Measurements from ENCODE around the gene EGFR.

Gene EGFR

GRCh38 chr7:55070854-55071253 is 52.0 kb downstream of the EGFR start:
- Histone ChIP-seq H3K9me3 (no peaks in the 10 kb centered on the region; the same call in 1 of the 2 replicates), H3K4me3 (ENCODE audit: low read depth, low read length) (no peak overlapping the region), H3K4me1 (peaks cover 46% of the 10 kb centered on the region), H3K27me3 (no peaks in the 10 kb centered on the region), H3K36me3 (peaks cover 61% of the 10 kb centered on the region)
- no peak for DNase-seq
- TF ChIP-seq CTCF (IDR thresholded peaks at IDR 0.05; ENCODE audit: low read depth, low read length), result no peak

DNA sequence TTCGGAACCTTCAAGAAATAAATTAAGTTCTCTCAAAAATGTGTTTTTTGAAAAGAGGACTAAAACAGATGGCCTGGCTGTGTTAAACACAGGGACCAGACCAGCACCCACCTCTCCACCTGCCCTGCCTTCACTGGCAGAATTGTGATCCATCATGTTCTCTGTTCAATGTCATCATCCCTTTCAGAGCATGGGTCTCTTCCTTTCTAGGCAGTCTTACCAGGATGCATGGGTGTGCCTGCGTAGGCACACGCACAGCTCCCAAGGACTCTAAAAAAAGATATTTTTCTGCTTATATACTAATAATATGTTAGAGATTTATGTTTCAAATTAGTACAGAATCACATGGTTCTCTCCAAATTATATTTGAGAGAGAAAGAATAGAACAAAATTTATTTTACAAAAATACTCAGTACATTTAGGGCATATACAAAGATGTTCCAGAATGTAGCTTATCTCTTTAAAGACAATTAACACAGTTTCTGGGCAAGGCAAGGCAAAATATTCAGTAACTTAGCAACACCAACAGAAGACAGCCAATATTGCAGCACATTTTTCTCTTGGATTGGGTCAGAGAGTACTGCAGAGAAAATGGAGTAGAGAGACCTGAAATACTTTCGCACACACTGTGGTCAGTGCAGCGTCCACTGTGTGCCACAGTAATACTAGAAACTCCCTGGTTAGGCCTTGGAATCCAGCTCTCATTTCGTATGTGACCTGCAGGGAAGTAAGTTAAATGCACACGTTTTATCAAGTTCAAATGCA is 52.8 kb downstream of the EGFR start:
- TF ChIP-seq CTCF (IDR thresholded peaks at IDR 0.05; ENCODE audit: low read depth, low read length), result no peak
- Histone ChIP-seq H3K4me1 (peaks cover 52% of the 10 kb centered on the region), H3K36me3 (peaks cover 54% of the 10 kb centered on the region), H3K9me3 (no peaks in the 10 kb centered on the region; the same call in 1 of the 2 replicates), H3K4me3 (ENCODE audit: low read depth, low read length) (no peak overlapping the region), H3K27me3 (no peaks in the 10 kb centered on the region)
- DNase-seq, result no peak

DNA sequence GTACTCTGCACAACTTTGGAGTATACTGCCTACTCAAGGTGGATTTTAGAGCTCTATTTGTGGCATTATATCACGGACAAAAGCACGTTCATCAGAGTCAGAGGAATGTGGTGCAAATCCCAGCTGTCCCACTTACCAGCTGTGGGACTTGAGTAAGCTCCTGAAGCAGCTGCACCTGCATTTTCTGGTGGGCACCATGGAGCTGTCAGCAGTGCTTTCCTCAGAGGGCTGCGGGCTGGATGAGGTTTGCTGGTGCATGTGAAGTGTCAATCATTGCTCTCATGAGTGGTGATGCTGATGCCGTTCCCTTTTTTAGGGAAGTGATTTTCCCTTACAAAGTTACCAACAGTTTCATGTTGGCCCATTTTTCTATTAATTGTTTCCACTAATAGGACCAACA is 53.4 kb downstream of the EGFR start:
- no peak overlapping the region for H3K4me3 ChIP-seq (ENCODE audit: low read depth, low read length)
- no peak for TF ChIP-seq CTCF (IDR thresholded peaks at IDR 0.05; ENCODE audit: low read depth, low read length)
- peaks cover 47% of the 10 kb centered on the region for H3K36me3 ChIP-seq
- DNase-seq, result no peak
- H3K4me1 ChIP-seq, result peaks cover 58% of the 10 kb centered on the region
- no peaks in the 10 kb centered on the region for H3K27me3 ChIP-seq
- H3K9me3 ChIP-seq, result no peaks in the 10 kb centered on the region; the same call in 1 of the 2 replicates

GRCh38 chr7:55073051-55073511 is 54.3 kb downstream of the EGFR start:
- Histone ChIP-seq H3K27me3 (no peaks in the 10 kb centered on the region), H3K4me3 (ENCODE audit: low read depth, low read length) (no peak overlapping the region), H3K36me3 (peaks cover 49% of the 10 kb centered on the region), H3K4me1 (peaks cover 63% of the 10 kb centered on the region), H3K9me3 (no peaks in the 10 kb centered on the region; the same call in 1 of the 2 replicates)
- DNase-seq, result no peak
- TF ChIP-seq CTCF (IDR thresholded peaks at IDR 0.05; ENCODE audit: low read depth, low read length), result no peak

- no peaks in the 10 kb centered on the region for H3K27me3 ChIP-seq
- no peaks in the 10 kb centered on the region; the same call in 1 of the 2 replicates for H3K9me3 ChIP-seq
- no peak for TF ChIP-seq CTCF (IDR thresholded peaks at IDR 0.05; ENCODE audit: low read depth, low read length)
- H3K36me3 ChIP-seq, result peaks cover 47% of the 10 kb centered on the region
- H3K4me3 ChIP-seq (ENCODE audit: low read depth, low read length), result no peak overlapping the region
- peaks cover 73% of the 10 kb centered on the region for H3K4me1 ChIP-seq
- no peak for DNase-seq
These were observed 55.2 kb downstream of the EGFR start for GRCh38 chr7:55073976-55074528.

- TF ChIP-seq CTCF (IDR thresholded peaks at IDR 0.05; ENCODE audit: low read depth, low read length), result no peak
- no peaks in the 10 kb centered on the region for H3K27me3 ChIP-seq
- H3K4me1 ChIP-seq, result peaks cover 83% of the 10 kb centered on the region
- DNase-seq, result no peak
- H3K4me3 ChIP-seq (ENCODE audit: low read depth, low read length), result no peak overlapping the region
- H3K36me3 ChIP-seq, result peaks cover 34% of the 10 kb centered on the region
- no peaks in the 10 kb centered on the region; the same call in 1 of the 2 replicates for H3K9me3 ChIP-seq
These were observed 56.7 kb downstream of the EGFR start for GRCh38 chr7:55075464-55076021.
